ENCODE measurements around the gene EPHB1.
A peak's percentile ranks its signal among the peaks of the same experiment; 100 is the strongest.

The EPHB1 gene

DNA sequence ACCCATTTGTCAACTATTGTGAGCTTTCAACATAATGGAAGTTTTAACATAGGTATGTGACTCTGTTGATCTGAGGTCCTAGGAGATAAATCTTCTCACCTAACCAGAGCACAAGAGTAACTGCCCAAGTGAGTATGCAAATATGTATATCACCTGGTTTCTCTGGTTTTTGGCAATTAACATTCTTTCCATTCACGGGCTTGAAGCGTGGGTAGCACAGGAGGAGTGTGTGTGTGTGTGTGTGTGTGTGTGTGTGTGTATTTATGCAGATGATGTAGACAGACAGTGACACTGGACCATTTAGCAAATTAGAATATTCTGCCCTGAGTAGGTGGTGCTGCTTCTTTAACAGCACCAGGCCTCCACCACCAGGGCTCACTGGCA lies 15.0 kb downstream of the EPHB1 start:
- DNase-seq = no peak

DNA sequence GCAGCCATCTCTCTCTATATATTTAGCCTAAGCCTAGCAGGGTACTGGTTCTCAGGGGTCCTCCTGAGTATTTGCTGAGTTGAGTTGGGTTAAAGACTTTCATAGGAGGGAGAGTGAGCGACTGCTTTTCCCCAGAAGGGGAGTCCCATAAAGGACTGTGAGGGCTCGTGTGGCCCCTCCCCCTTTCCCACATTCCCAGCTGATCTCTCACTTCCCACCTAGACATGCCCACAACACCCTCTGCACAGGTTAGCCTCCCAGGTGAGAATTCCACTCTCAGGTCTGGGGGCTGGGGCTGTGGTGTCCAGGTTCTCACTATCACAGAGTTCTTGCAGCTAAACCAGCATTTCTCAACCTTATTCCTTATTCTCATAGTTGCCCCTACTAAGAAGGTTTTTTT lies 15.8 kb downstream of the EPHB1 start:
- no peak for DNase-seq

DNA sequence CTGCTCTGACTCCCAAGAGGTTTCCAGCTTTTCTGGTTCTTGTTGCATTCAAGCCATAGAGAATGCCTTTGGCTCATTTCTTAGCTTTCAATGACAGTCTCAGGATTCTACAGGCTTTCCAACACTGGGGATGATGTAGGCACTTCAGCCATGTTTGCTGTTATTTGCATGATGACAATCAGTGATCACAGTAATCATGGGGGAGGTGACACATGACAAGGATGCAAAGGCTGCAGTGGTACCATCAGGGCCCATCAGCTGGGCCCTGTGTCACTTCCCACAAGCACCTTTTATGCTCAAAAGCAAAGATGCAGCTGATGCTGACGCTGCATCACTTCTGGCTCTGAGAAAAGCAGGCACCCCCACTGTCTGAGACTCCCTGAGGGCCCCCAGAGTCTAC lies 18.6 kb downstream of the EPHB1 start:
- DNase-seq = no peak

DNA sequence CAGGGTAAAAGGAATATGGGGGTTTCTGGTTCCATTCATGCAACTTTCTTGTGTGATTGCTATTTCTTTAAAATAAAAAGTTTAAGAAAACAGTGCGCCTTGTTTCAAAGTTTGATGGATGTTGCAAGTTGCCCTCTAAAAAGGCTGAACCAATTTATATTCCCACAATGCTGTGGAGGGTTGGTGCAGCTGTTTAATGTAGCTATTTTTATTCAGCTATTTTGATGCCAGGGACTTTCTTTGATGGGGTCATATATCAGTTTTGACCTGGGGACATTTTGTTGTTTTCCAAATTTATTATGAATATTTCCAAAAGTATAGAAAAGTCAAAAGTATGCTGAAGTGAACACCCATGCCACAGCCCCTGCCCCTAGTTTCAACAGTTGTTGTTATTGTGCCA lies 20.5 kb downstream of the EPHB1 start:
- DNase-seq = no peak

DNA sequence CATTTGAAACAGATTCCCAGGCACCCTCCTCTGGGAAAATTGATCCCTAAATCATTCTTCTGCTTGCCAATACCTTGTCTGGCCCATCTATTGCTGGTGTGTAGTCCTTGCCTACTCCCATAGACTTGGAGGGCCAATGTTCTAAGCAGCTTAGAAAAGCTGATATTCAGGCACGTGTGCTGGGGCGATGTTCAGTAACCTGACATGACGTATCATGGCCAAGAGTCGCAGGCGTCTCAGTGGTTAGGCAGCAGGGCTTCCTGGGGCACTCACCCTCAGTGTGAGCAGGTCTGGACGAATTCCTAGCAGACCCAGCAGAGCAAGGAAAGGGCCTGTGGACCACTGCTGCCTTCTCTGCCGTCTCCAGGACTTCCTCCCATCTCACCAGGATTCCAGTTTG lies 21.6 kb downstream of the EPHB1 start:
- DNase-seq = no peak

DNA sequence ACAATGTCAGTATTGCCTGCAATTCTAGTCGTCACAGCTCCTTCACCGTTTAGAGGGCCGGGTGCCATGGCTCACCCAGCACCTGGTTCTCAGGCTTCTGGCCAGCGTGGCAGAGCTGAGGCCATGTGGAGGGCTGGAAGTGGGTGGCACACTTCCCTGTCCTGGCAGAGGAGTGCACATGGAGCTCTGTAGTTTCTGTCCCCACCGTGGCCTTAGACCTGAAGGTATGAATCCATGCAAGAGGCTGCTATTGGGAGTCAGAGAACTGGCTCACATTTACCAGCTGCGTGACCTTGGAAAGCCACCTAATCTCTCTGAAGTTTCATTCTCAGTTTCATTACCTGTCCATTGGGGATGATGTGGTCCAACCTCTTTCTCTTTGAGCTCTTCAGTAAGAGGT lies 22.2 kb downstream of the EPHB1 start:
- DNase-seq = no peak

DNA sequence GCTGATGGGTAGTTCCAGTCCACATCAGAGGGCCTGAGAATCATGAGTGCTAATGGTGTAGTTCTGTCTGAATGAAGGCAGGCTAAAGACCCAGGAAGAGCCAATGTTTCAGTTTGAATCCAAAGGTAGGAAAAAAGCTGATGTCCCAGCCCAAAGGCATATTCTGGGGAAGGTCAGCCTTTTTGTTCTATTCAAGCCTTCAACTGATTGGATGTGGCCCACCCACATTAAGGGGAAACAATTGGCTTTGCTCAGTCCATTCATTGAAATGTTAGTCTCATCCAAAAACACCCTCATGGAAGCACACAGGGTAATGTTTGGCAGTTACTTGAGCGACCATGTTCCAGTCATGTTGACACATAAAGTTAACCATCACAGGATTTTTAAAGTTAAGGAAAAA lies 25.9 kb downstream of the EPHB1 start:
- DNase-seq = no peak

DNA sequence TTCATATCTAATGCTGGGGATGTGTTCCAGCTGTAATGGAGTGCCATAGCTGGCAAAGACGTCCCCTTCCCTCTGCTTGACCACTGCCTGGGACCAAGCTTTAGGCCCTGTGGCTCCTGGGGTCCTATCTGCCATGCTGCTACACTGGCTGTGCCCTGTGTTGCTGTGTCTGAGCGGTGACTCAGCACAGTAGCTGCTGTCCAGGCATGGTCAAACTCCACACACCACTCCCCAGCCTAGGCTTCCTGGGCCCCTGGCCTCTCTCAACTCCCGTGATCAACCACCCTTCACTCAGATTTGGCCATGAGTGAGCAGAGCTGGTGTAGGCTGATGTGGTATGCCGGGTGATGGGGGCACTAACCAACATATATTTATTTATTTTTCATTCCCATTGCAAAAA lies 27.0 kb downstream of the EPHB1 start:
- no peak for DNase-seq

DNA sequence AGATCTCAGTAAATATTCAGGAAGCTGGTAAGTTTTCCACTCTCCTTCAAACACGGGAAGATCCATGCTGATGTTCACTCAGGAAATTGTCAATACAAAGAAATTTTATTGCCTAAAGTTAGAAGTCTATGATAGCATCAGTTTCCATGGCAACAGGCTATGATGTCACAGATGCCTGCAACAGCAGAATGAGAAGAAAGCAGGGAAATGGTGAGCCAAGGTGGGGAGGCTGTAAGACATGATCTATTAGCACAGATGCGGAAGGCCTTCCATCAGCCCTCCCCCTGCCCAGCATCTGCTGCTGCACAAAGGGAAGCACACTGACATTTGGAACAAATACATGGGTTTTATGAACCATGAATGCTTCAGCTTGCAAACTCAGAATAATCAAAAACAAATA lies 28.6 kb downstream of the EPHB1 start:
- peak; percentile 53 for DNase-seq

DNA sequence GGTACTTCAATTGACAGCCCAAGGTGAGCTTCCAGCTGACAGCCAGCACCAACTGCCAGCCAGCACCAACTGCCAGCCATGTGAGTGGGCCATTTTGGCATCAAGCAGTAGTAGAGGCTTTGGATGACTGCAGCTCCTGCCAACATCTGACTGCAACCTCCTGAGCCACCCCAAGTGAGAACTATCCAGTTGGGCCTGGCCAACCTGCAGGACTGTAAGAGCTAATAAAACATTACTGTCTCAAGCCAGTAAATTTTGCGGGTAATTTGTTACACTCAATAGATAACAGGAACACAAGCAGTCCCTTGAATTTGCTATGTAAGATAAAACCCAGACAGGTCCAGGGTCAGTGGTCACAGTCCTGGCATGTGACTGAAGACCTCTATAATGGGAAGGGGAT lies 29.7 kb downstream of the EPHB1 start:
- DNase-seq = peak; percentile 96

DNA sequence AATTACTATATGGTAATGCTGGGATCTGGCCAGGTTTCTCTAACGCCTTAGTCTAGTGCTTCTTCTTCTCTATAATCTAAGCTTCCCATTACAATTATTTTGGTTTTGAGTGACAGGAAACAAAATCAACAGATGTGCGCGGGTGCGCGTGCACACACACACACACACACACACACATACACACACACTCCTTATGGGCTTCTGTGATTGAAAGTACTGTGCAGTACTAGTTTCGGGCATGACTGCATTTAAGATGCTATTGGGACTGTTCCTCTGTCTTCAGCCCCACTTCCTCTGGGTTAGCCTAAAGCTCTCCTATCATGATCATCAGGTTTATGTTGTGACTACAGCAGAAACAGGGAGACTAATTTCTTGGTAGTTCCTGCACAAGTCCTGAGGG lies 32.2 kb downstream of the EPHB1 start:
- DNase-seq = no peak

DNA sequence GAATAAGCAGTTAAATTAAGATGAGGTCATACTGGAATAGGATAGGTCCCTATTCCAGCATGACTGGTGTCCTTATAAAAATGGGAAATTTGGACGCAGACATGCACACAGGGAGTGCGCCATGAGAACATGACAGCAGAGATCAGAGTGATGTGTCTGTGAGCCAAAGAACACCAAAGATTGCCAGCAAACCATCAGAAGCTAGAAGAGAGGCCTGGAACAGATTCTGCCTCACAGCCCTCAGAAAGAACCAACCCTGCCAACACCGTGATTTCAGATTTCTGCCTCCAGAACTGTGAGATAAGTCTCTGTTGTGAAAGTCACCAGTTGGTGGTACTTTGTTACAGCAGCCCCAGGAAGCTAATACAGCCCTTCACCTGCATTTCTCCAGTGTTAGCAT lies 34.7 kb downstream of the EPHB1 start:
- DNase-seq = peak; percentile 86

DNA sequence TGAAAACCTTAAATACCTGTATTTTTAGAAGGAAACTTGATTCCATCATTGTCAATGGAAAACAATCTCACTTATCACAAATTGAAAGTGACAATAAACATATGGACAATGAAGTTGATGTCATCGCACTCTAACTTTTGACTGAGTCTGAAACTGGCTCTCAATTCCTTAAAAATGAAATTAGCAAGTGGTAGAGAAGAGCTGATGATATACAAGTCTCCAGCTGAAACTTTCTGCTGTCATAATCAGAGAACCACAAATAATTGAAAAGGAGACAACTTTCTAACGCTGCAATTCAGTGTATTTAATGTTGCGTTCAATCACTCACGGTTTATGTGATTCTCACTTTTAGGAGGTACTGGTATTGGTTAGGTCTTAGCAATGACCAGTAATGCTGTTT lies 37.5 kb downstream of the EPHB1 start:
- no peak for DNase-seq

DNA sequence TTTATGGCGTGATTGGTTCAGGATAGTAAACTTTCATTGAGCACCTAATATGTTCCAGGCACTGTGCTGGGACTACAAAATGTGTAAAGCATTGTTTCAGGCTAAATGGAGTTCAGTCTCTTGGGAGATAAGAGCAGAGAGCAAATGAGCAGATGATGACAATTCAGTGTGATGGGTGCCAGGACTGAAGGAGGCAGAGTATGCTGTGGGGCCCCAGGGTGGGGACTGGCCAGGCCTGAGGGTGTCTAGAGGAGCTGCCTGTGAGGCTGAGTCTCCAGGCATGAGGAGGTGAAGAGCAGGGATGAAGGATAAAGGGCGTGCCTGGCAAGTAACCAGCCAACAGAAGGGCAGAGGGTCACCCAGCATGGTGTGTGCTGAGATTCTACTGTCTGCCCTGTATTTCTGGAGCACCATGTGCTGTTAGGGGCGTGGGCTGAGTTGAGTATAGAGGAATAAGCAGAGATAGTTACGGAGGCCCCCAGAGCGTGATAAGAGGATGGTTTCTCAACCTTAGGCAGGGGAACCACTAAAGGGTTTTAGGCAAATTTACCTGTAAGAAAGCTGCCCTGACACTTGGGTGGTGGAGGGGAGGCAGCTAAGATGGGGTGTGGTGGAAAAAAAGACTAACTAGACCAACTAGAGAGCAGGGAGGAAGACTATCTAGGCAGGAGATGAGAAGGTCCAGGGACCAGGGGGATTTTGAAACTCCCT lies 38.5 kb downstream of the EPHB1 start:
- no peak for DNase-seq

DNA sequence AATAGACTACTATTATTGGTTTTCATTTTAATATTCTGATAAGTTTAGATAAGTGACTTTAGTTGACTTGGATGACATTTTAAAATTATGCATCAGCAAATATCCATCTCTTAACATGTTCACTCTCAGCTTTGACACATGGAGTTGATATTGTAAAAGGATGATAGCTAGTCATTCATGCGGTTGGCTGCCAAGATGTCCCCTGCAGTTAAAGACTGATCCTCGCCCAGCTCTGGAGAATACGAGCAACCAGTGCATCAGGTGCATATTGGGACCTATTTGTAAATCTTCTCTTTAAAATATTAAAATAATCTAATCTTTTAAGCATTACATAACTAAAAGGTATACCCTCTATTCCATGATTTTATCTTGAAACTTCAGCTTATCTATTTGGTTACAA lies 41.9 kb downstream of the EPHB1 start:
- DNase-seq = no peak

DNA sequence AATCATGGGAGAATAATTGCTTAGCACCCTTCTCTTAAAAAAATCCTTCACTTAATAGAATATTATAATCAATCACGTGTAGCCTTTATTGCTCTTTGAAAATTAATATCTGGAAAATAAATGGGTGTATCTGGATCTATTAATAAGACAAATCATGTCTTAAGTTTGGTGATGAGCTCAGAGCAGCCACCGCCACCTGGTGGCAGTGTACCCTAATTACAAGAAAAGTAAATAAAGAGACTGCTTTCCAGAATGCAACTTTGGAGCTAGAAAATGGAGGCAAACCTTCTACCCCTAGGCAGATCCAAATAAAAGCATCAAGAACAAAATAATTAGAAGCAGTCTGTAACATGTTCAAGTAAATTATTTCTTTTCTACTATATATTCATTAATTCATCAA lies 43.5 kb downstream of the EPHB1 start:
- no peak for DNase-seq

DNA sequence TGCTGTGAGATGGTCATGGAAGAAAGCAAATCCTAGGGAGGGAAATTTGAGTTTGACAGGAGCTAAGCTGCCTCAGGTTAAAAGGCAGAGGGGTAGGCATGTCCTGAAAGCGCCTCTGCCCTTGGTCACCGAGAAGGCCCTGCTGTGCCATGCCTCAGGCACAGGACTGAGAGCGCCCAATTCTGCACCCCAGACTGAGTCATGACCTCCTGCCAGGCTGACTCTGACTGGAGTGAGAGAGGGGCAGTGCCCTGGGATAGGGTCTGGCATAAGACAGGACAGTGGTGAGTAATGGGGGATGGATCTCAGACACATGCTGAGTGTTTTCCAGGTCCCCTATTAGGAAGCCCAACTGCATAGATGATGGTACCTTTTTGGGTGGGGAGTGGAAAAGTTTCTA lies 44.4 kb downstream of the EPHB1 start:
- DNase-seq = no peak

DNA sequence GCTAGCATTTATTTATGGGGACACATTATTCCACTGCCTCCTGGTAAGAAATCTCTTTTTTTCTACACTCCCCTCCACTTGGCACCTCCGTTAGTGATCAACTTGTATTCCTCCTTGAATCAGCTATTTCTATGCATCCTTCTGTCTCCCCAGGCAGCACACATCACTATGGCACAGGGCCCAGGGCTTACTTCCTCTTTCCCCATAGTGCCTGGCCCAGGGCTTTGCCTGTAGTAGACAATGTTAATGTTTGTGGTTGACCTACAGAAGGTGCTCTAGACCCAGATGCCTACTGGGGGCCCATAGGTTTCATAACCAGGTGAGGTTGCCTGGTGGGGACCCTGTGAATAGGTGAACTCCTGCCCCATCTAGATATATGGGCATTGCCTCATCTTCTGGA lies 44.9 kb downstream of the EPHB1 start:
- DNase-seq = no peak

DNA sequence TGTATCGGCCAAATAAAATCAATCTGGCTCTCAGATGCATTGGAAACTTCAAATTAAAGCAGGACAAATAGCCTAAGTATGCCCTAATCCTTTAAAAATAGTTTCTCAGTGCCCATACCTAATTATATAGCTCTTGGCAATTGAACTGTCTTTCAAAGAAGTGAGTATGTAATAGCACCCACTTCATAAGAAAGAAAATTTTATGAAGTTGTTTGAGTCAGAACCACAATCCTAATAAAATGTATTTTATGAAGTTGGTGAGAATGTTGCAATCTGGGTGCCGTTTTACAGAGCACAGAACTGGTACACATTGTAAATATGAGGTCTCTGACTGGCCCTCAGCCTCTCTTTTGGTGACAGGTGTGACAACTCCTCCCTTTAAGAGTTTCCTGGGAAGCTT lies 45.4 kb downstream of the EPHB1 start:
- DNase-seq = no peak

DNA sequence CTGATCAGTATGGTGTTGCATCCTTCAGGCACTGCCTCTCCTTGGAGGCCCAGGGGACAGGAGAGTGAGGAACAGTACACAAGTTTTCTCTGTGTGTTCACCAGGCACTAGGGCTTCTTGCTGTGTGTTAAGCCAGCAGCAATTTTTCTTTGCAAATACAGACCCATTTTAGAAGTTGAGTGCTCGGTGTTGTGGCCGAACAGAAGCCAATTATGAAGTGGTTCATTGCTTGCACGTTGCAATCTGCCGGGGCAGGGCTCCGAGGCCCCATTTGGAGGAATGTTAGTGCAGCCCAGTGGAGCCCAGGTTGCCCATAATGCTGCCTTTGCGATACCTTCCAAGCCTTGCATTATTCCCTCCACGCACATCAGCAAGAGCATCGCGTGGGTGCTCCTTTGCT lies 51.0 kb downstream of the EPHB1 start:
- DNase-seq = no peak

DNA sequence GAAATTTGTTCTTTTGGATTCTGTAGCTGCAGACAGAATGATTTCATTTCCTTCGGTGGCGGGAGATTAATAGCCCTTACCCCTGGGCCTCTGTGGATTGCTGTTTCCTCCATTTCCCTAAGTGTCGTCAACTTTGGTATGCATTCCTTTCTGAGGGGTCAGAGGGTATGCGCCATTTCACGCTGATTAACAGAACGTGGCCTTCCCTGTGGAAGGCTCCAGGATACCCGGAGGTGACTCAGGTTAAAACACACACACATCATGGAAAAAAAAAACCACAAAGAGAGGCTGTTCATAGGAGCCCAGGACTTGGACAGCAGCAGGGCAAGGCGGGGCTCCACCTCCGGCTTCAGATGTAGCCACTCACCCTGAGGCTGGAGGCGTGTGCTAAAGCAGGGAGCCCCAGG lies 51.9 kb downstream of the EPHB1 start:
- DNase-seq = no peak

DNA sequence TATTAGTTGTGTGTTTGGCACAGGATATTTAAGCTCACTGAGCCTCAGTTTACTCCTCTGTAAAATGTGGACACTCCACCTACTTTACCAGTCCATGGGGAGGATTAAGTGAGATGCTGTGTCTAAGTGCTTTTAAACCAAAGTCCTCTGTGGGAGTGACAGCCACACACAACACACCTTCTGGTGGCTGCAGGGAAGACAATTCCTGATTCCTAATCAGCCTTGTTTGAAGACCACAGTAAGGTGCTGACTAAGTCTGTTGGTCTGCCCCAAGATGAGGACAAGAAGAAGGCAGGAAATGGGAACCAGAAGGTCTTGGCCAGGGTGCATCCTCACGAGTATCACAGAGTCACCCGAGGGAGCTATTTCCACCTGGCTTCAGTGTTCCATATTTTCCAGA lies 52.3 kb downstream of the EPHB1 start:
- no peak for DNase-seq

DNA sequence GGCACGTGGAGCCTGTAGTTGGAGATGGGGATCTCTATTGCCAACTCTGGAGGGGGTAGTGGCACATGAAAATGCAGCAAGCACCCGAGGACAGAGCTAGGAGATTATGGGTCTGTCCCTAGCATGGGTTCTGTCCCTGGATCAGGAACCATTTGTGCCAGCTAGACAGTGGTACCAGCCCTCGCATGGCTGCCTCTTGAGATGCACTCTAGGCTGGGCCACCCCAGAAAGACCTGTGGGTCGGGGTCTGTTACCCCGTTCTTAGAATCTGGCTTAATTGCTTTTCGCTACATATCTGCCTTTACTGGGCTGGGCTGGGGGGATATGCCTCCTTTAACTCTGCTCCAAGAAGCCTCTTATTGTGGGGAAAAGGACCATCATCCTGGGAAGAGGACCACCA lies 54.5 kb downstream of the EPHB1 start:
- DNase-seq = no peak

DNA sequence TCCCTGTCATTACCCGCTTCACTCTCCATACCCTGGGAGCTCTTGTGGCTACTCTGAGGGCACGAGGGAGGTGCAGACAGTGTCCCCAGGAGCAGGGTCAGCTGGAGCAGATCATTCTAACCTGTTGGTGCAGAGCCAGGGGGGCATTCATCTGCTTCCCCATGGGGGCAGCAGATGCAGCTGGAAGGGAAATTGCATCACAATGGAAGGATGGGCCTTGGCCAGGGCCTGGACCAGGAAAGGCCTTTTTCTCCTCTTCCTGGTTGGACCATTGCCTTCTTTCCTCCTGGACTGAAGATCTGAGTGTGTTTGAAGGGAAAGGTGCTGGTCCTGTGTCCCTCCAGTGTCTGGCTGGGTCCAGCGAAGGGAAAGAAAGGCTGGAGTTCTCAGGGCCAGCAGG lies 55.7 kb downstream of the EPHB1 start:
- no peak for DNase-seq

DNA sequence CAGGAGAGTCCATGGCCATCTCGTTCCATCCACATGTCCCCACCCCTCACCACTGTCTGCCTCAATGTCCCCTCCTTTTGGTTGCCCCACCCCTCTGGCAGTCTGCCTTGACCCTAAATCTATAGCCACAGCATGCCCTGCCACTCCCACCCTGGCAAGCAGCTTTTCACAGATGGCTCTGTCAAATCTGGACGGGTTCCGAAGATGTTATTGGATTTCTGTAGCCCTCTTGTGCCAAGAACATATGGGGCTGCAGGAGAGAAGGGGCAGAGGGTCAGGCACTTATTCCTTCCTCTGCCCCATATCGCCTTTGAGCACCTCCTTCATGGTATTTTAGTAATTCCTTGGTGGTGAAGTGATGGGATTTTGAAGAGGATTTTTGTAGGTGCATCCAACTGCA lies 57.1 kb downstream of the EPHB1 start:
- DNase-seq = peak; percentile 68

DNA sequence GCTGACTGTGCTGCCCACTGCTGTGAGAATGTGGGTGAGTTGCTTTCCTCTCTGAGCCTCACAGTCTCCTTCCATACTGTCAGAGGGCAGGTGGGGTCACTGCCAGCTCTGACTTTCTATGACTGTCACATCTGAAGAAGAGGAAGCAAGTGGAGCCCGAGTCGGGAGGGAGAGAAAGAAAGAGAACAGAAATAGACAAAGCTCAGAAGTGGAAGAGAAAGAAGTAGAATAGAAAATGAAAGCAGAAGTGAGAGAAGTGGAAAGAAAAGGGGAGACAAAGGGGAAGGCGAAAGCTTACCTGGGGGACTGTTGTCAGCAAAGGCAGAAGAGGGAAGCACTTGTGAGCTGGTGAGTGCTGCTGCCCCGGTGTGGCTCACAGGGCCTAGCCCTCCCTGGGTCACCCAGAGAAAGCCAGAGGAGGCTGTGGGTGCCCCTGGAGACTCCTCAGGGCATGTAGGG lies 57.9 kb downstream of the EPHB1 start:
- no peak for DNase-seq
